ENCODE measurements around the gene BEND7. TPM values are rescaled to one million over a fixed set of nuclear protein-coding genes. Genes with fewer than 3 reads are reported as not detected.

BEND7 gene
- total and polyA plus RNA-seq, 9 of the 15 experiments (the other 6 are each of a cell fraction or from before 2014, with no cell fraction given), result 1.3 to 11.4 (median 5.2) TPM

- no peak for TF ChIP-seq RAD51 (IDR thresholded peaks at IDR 0.05; ENCODE audit: borderline replicate concordance, low read depth)
- TF ChIP-seq ZFP91 (CRISPR knock-in tag; IDR thresholded peaks at IDR 0.05), result no peak
- no peak for TF ChIP-seq GTF2B (IDR thresholded peaks at IDR 0.05; ENCODE audit: extremely low read depth, insufficient read length)
- TF ChIP-seq KAT8 (IDR thresholded peaks at IDR 0.05; ENCODE audit: low read depth), result no peak
- TF ChIP-seq ZNF23 (CRISPR knock-in tag; IDR thresholded peaks at IDR 0.05), result no peak
- no peak for TF ChIP-seq ZNF232 (CRISPR knock-in tag; IDR thresholded peaks at IDR 0.05)
- TF ChIP-seq SMAD4 (CRISPR knock-in tag; conservative IDR thresholded peaks at IDR 0.05), result no peak; the same call in 1 of the 2 replicates
- no peak for TF ChIP-seq PCBP2 (IDR thresholded peaks at IDR 0.05; ENCODE audit: low read depth, low read length, poor library complexity, severe bottlenecking)
- no peak for TF ChIP-seq PYGO2 (tag; IDR thresholded peaks at IDR 0.05)
- TF ChIP-seq HMGXB4 (CRISPR knock-in tag; IDR thresholded peaks at IDR 0.05), result no peak
- no peak for TF ChIP-seq ZNF197 (CRISPR knock-in tag; IDR thresholded peaks at IDR 0.05; ENCODE audit: low read depth)
- TF ChIP-seq THAP7 (CRISPR knock-in tag; IDR thresholded peaks at IDR 0.05), result no peak
- TF ChIP-seq ZNF263 (CRISPR knock-in tag; IDR thresholded peaks at IDR 0.05; ENCODE audit: borderline replicate concordance), result no peak; the same call in 1 of the 2 replicates
- TF ChIP-seq NFXL1 (CRISPR knock-in tag; IDR thresholded peaks at IDR 0.05), result no peak
- TF ChIP-seq E2F6 (IDR thresholded peaks at IDR 0.05; ENCODE audit: borderline replicate concordance in 1 of 2, extremely low read depth in 1 of 2, insufficient read depth in 1 of 2, insufficient read length in 1 of 2, low read depth in 1 of 2, low read length in 1 of 2, poor library complexity in 1 of 2, severe bottlenecking in 1 of 2), result peak in 1 of 2 experiments; percentile 65
- TF ChIP-seq VEZF1 (CRISPR knock-in tag; IDR thresholded peaks at IDR 0.05), result peak; percentile 77
- peak; percentile 47 for TF ChIP-seq CCNT2 (IDR thresholded peaks at IDR 0.05; ENCODE audit: borderline replicate concordance, extremely low read depth, insufficient read length, low read depth, low read length)
Observed at GRCh38 chr10:13440185-13441061, 88.4 kb downstream of the BEND7 start (continued).

Measured in K562 (cell line).